Hepatocyte (in vitro differentiated cells): ENCODE results near the gene KRTAP15-1.

Source experiments
- EZH2 ChIP-seq: fragments of 200-600 bp; sonication (generic); IDR thresholded peaks from 2 replicates; pipeline ENCODE4 v1.6.1; 2016; ENCODE audit warnings: antibody characterized with exemption, mild to moderate bottlenecking, borderline replicate concordance
- TF ChIP-seq, protein P1 (sequence below): fragments of 200-600 bp; sonication (generic); IDR thresholded peaks from 2 replicates; pipeline ENCODE4 v1.5.1; 2016; ENCODE audit warnings: antibody characterized with exemption, mild to moderate bottlenecking; ENCODE audit not compliant: poor library complexity

DNA sequence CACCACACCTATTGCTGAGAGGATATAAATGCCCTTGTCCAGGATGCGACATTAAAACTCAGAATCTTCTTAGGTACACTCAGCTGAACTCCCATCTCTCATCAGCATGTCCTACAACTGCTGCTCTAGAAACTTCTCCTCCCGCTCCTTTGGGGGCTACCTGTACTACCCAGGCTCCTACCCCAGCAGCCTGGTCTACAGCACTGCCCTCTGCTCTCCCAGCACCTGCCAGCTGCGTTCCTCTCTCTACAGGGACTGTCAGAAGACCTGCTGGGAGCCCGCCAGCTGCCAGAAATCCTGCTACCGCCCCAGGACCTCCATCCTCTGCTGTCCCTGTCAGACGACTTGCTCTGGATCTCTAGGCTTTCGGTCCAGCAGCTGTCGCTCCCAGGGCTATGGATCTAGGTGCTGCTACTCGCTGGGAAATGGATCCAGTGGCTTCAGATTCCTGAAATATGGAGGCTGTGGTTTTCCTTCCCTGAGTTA, 9.9 kb upstream of the KRTAP15-1 start, which contains the start of gene KRTAP13-4:
- no peak for TF ChIP-seq EZH2
- TF ChIP-seq, protein P1, sequence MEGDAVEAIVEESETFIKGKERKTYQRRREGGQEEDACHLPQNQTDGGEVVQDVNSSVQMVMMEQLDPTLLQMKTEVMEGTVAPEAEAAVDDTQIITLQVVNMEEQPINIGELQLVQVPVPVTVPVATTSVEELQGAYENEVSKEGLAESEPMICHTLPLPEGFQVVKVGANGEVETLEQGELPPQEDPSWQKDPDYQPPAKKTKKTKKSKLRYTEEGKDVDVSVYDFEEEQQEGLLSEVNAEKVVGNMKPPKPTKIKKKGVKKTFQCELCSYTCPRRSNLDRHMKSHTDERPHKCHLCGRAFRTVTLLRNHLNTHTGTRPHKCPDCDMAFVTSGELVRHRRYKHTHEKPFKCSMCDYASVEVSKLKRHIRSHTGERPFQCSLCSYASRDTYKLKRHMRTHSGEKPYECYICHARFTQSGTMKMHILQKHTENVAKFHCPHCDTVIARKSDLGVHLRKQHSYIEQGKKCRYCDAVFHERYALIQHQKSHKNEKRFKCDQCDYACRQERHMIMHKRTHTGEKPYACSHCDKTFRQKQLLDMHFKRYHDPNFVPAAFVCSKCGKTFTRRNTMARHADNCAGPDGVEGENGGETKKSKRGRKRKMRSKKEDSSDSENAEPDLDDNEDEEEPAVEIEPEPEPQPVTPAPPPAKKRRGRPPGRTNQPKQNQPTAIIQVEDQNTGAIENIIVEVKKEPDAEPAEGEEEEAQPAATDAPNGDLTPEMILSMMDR: no peak
